ENCODE data around the gene AHI1. TPM values are rescaled to one million over a fixed set of nuclear protein-coding genes. Genes with fewer than 3 reads are reported as not detected.

Gene AHI1
- total RNA-seq, 8 experiments from 2014 or later: 22.1 to 345 (median 54.1) TPM

DNA sequence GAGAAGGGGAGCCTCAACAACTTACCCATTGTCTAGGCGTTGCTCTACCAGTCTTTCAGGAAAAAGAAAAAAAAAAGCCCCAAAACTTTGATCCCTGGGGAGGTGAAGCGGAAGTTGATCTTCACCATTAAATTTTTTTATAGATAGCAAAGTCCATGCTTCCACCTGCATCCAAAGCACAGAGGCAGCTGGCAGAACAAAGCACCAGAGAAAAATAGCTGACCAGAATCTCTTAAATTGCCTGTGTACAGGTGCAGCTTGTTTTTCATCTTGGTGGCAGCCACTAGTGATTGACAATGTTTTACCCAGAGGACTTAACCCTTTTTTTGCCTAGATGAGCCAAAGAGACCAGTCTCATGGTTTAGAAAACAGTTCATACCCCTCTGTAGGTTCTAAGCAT lies 230.5 kb downstream of the AHI1 start:
- WGBS, 10 experiments: 58 to 86% (median 82%) methylated on average over 1 to 2 of the region's 2 CpGs; no CpG with 5 or more reads in 4 of the 10 experiments
- in situ Hi-C loops (cut with MboI; ENCODE audit: low pct_unique_long_range_greater_than_20kb in 2 of 9, low sequenced_read_pairs in 9 of 9, unreplicated experiment in 9 of 9): no loop called here
- H3K4me1 ChIP-seq (replicated peaks in 1 of 2): no peaks in the 10 kb centered on the region
- ATAC-seq (replicated peaks in 6 of 8): no peak
- no peak overlapping the region for H3K4me3 ChIP-seq
- H3K27ac ChIP-seq: no peak overlapping the region

DNA sequence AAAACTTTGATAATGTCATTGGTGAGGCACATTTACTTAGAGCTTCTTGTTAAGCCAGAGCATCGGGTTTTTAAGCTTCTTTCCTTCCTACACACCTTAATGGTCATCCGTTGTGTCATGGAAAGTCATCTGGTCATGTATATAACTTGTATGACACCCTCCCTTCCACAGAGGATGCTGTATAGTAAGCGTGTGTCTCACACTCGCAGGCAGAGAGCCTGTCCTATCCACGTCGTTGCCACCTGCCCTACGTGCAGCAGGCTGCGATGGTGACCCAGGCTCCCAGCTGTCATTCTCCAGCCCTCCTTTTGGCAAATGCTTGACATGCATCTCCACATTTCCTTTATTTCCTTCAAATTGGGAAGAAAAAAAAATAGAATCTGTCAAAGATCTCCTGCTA lies 230.9 kb downstream of the AHI1 start:
- no peak for ATAC-seq (replicated peaks in 6 of 8)
- 16 to 100% (median 83%) methylated on average over 1 to 8 of the region's 8 CpGs for WGBS, 10 experiments
- in situ Hi-C loops (cut with MboI; ENCODE audit: low pct_unique_long_range_greater_than_20kb in 2 of 9, low sequenced_read_pairs in 9 of 9, unreplicated experiment in 9 of 9): no loop called here
- Histone ChIP-seq H3K4me1 (replicated peaks in 1 of 2) (no peaks in the 10 kb centered on the region), H3K27ac (no peak overlapping the region), H3K4me3 (no peak overlapping the region)

DNA sequence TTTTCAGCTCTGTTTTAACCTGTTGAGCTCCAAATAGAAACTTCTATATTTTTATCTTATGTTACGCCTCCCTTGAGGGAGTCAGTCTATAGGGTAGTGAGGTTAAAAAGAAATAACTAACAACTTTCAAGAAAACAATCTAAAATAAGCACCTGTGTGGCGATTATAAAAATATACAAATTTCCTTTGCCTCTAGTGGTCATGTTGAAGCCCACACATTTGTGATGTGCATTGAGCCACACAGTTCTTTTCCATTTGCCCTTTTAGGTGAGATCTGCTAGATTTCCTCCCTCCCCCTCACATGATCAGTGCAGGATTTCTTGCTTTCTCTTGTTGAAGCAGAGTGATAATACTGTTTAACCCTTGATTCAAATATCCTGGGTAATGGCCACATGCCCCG lies 232.3 kb downstream of the AHI1 start:
- 40 to 100% (median 94%) methylated on average over 1 to 3 of the region's 3 CpGs; no CpG with 5 or more reads in 1 of the 10 experiments for WGBS, 10 experiments
- Histone ChIP-seq H3K4me1 (replicated peaks in 1 of 2) (no peaks in the 10 kb centered on the region), H3K4me3 (no peak overlapping the region), H3K27ac (no peak overlapping the region)
- in situ Hi-C loops (cut with MboI; ENCODE audit: low pct_unique_long_range_greater_than_20kb in 2 of 9, low sequenced_read_pairs in 9 of 9, unreplicated experiment in 9 of 9): no loop called here
- ATAC-seq (replicated peaks in 6 of 8): no peak

DNA sequence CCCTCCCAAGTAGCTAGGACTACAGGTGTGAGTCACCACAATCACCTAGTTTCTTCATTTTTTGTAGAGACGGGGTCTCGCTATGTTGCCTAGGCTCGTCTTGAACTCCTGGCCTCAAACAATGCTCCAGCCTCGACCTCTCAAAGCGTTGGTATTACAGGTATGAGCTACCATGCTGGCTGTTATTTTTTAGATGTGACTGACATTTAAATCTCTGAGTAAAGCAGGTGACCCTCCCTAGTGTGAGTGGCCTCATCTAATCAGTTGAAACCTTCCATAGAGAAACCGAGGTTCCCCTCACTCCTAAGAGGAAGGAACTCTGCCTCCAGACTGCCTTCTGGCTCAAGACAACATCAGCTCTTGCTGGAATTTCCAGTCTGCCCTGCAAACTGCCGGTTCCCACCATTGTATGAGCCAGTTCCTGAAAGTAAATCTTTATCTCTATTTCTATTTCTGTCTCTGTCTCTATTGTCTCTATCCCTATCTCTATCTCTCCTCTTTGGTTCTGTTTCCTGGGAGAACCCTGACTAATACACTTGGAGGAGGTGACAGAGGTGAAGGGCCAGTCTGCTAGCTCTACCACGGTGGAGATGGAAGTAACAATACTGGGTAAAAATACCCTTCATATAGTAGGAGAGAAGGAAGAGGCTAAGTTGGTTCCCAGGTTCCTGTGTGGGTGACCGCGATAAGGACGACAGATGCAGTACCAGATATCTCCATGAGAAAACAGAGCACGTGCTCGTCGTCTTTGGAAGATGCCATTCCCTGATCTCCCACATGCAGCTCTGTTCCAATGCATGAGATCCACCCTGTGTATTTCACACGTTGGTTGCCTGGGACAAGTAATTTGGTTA lies 235.4 kb downstream of the AHI1 start:
- in situ Hi-C loops (cut with MboI; ENCODE audit: low pct_unique_long_range_greater_than_20kb in 2 of 9, low sequenced_read_pairs in 9 of 9, unreplicated experiment in 9 of 9): no loop called here
- WGBS, 10 experiments: 29 to 96% (median 82%) methylated on average over 4 to 12 of the region's 15 CpGs
- Histone ChIP-seq H3K4me1 (replicated peaks in 1 of 2) (no peaks in the 10 kb centered on the region), H3K27ac (no peak overlapping the region), H3K4me3 (no peak overlapping the region)
- no peak for ATAC-seq (replicated peaks in 6 of 8)

DNA sequence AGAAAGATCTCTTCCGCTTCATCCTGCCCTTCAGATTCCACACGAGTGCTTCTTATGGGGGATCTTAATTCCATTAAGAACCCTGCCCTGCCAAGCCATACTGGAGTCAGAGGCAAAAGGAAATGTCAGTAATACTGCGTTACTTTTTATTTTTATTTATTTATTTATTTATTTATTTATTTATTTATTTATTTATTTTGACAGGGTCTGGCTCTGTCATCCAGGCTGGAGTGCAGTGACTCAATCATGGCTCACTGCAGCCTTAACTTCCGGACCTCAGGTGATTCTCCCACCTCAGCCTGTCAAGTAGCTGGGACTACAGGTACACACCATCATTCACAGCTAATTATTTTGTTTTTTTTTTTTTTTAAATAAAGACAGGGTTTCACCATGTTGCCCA lies 236.9 kb downstream of the AHI1 start:
- Histone ChIP-seq H3K27ac (no peak overlapping the region), H3K4me3 (no peak overlapping the region), H3K4me1 (replicated peaks in 1 of 2) (no peaks in the 10 kb centered on the region)
- 40 to 96% (median 87%) methylated on average over 1 to 4 of the region's 4 CpGs; no CpG with 5 or more reads in 3 of the 10 experiments for WGBS, 10 experiments
- no peak for ATAC-seq (replicated peaks in 6 of 8)
- in situ Hi-C loops (cut with MboI; ENCODE audit: low pct_unique_long_range_greater_than_20kb in 2 of 9, low sequenced_read_pairs in 9 of 9, unreplicated experiment in 9 of 9): no loop called here

DNA sequence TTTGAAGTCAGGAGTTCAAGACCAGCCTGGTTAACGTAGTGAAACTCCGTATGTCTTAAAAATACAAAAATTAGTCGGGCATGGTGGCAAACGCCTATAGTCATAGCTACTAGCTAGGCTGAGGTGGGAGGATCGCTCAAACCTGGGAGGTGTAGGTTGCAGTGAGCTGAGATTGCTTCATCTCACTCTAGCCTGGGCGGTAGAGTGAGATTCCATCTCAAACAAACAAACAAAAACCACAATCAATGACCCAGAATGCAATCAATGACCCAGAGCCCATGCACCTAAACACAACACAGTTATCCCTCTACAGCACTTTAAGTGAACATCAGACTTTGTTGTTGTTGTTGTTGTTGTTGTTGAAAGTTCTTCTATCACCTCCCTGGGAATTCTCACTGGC lies 238.6 kb downstream of the AHI1 start:
- ATAC-seq (replicated peaks in 6 of 8): no peak
- 40 to 100% (median 79%) methylated on average over 1 to 6 of the region's 6 CpGs for WGBS, 10 experiments

DNA sequence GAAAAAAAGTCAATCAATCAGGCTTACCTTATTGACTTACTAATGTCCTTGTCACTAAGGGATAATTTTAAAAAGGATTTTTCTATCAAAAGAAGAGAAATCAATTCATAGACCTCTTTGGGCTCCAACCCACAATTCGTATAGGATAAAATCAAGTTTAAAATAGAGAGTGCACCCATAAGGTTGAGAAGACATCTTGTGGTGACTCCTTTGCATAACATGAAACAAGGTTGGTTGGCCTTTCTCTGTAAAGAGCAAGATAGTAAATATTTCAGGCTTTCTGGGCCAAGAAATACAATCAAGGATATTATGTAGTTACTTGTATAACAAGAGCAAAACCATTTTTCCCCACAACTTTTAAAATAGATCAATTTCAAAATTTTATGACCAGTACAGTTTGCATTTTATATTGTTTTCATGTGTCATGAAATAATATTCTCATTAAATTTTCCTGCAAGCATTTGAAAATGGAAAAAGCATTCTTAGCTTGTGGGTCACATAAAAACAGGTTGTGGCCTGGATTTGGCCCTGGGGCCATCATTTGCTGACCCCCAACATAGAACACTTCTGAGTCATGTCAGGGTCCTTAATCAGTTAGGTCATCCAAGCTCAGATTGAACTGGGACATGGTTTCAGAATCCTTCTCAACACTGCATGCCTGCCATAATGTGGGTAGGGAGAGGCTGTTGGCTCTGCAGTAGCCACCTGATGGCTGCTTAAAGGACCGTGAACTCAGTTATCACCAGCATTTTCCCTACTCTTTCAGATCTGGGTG lies 239.7 kb downstream of the AHI1 start:
- WGBS, 10 experiments: 10 to 100% (median 60%) methylated on average over 1 to 2 of the region's 2 CpGs; no CpG with 5 or more reads in 1 of the 10 experiments
- ATAC-seq (replicated peaks in 6 of 8): no peak
- no peak overlapping the region for H3K4me3 ChIP-seq
- no peaks in the 10 kb centered on the region for H3K4me1 ChIP-seq (replicated peaks in 1 of 2)
- in situ Hi-C loops (cut with MboI; ENCODE audit: low pct_unique_long_range_greater_than_20kb in 2 of 9, low sequenced_read_pairs in 9 of 9, unreplicated experiment in 9 of 9): no loop called here
- no peak overlapping the region for H3K27ac ChIP-seq

More for the DNA sequence above, 238.6 kb downstream of the AHI1 start:
- no peak overlapping the region for H3K4me3 ChIP-seq
- no peaks in the 10 kb centered on the region for H3K4me1 ChIP-seq (replicated peaks in 1 of 2)
- H3K27ac ChIP-seq: no peak overlapping the region
- in situ Hi-C loops (cut with MboI; ENCODE audit: low pct_unique_long_range_greater_than_20kb in 2 of 9, low sequenced_read_pairs in 9 of 9, unreplicated experiment in 9 of 9): no loop called here

DNA sequence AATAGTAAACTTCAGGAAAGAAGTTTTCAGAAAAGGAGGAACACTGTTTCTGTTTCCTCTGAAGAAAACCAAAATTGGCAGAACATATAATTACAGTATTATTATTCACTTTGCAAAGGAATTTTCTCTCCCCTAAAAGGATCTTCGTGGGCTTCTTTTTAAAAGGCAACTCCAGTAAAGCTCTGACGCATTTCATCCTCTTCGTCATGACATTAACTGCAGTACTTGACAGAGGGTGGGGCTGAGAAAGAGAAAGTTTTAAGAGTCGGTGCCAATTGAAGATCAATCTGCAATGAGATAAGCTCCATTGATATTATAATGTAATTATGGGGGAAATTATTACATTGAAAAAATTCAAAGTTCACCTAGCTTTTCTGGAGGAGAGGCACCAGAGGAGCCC lies 240.7 kb downstream of the AHI1 start:
- no peak overlapping the region for H3K27ac ChIP-seq
- no peak for ATAC-seq (replicated peaks in 6 of 8)
- in situ Hi-C loops (cut with MboI; ENCODE audit: low pct_unique_long_range_greater_than_20kb in 2 of 9, low sequenced_read_pairs in 9 of 9, unreplicated experiment in 9 of 9): no loop called here
- H3K4me3 ChIP-seq: no peak overlapping the region
- 25 to 88% (median 53%) methylated on average over 2 to 4 of the region's 4 CpGs for WGBS, 10 experiments
- H3K4me1 ChIP-seq (replicated peaks in 1 of 2): no peaks in the 10 kb centered on the region

DNA sequence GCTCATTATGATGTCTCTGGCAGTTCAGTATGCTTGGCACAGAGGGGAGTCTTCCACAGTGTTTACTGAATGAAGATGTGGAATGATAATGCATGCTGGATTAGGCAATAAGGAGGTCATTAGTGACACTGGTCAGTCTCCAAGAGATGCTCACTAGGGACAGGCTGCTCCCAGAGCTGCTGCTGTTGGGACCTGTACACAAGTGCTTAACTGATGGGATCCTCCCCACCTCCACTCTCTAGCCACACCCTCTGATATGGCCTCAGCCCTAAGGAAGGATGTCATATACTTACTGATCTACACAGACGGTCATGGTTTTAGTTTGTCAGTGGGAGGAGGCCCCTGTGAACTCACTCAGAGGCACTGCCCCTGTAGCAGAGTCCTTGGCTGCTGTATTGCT lies 243.1 kb downstream of the AHI1 start:
- peak in 1 of 8 experiments; percentile 59 for ATAC-seq (replicated peaks in 6 of 8)

DNA sequence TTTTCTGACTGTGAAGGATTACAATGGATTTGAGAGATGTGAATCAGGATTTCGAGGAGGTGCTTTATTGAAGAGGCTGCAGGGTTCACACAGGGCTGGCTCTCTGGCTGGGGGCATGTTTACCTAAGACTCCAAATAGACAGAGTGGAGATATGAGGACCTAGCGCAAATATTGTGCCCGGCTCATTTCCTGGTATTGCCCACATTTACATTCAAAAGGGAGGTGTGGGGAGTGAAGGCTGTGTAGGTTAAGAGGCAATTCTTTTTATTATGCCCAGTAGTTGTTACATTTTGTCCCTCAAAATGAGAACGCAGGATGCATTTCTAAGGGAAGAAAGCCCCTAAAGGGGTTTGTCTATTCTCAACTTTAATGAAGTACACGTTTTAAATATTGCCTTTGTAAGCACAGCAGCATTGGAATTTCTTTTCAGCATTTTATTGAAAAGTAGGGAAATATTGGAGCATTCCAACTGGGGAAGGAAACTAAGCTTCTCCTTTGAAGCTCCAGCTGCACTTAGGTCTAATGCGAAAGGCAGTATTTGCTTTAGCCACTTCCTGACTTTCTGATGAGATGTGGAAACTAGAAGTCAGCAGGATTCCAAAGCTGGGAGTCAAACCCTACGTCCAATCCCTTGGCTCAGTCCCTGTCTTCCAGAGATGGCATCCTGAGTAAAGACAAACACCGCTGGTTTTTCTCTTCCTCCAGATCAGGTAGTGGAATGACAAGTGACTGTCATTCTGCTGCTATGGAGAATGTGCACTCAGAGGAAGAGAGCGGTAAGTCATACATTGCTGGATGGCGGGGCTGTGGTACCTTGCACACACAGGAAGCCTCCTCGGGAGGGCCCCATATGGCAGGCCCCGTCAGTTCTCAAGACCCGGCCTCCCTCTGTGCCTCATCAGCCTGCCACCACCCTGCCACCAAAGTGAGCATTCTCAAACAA lies 245.8 kb downstream of the AHI1 start:
- H3K4me3 ChIP-seq: no peak overlapping the region
- peaks cover 13 to 14% of the 10 kb centered on the region in 2 donors for H3K4me1 ChIP-seq (replicated peaks in 1 of 2)
- 0 to 100% (median 50%) methylated on average over 1 to 6 of the region's 13 CpGs; no CpG with 5 or more reads in 1 of the 10 experiments for WGBS, 10 experiments
- peak overlapping the region in 1 of 2 donors; percentile 6 for H3K27ac ChIP-seq
- ATAC-seq (replicated peaks in 6 of 8): peak in 6 of 8 experiments; percentile 26 to 72 (median 50)
- in situ Hi-C loops (cut with MboI; ENCODE audit: low pct_unique_long_range_greater_than_20kb in 2 of 9, low sequenced_read_pairs in 9 of 9, unreplicated experiment in 9 of 9): no loop called here

More for the DNA sequence above, 243.1 kb downstream of the AHI1 start:
- 40 to 100% (median 100%) methylated on average over 1 of the region's 1 CpG; no CpG with 5 or more reads in 7 of the 10 experiments for WGBS, 10 experiments
- H3K4me1 ChIP-seq (replicated peaks in 1 of 2): peaks cover 13 to 14% of the 10 kb centered on the region in 2 donors
- H3K27ac ChIP-seq: no peak overlapping the region
- in situ Hi-C loops (cut with MboI; ENCODE audit: low pct_unique_long_range_greater_than_20kb in 2 of 9, low sequenced_read_pairs in 9 of 9, unreplicated experiment in 9 of 9): no loop called here
- no peak overlapping the region for H3K4me3 ChIP-seq

DNA sequence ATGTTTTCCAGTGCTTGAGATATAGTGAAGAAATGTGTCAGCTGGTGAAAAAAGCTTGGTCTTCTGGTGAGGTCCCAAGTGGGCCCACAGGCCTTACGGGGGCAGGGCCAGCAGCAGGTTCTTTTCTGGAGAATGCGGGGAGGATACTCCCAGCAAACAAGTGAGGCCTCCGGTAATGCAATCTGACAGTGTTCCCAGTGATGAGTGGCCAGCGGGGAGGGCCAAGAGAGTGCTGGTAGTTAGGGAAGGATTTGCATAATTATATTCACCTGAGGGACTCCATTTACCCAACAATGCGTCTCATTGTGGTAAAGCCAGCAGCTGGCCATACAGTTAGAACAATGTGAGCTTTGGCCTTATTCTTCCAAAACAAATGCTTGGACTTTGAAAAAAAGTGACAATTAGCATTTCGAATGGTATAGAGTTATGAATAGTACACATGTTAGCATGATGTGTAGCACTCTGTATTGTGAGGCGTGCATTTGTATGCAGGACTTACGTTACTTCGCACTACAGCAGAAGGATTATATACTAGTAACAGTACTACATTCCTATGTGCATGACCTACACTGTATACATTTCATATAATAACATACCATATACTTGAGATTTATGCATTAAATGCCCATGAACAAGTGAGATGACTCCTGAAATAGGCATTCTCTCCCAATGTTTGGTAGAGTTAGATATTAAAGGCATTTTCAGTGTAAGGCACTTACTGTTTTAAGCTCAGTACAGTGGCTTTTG lies 246.6 kb downstream of the AHI1 start:
- Histone ChIP-seq H3K4me3 (no peak overlapping the region), H3K27ac (peak overlapping the region; percentile 6 to 54), H3K4me1 (replicated peaks in 1 of 2) (peaks cover 13 to 14% of the 10 kb centered on the region in 2 donors)
- peak in 6 of 8 experiments; percentile 50 to 87 (median 78) for ATAC-seq (replicated peaks in 6 of 8)
- in situ Hi-C loops (cut with MboI; ENCODE audit: low pct_unique_long_range_greater_than_20kb in 2 of 9, low sequenced_read_pairs in 9 of 9, unreplicated experiment in 9 of 9): no loop called here
- WGBS, 10 experiments: 20 to 89% (median 54%) methylated on average over 1 to 8 of the region's 9 CpGs; no CpG with 5 or more reads in 2 of the 10 experiments

DNA sequence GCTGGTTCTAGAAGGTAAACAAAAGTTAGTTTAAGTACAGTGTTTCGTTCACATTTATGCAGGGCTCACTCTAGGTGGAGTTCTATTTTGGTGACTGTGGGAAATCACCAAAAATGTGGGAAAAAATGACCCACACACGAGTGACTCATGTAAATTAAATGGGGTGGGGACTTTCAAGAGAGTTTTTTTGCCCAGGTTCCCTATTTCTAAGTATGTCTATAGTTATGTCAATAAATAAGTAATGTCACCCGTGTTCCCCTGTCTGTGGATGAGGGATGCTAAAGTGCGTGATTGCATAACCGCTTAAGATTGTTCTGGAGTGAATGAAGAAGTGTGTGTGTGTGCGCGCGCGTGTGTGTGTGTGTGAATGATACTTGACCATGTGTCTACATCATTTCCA lies 247.3 kb downstream of the AHI1 start:
- Histone ChIP-seq H3K4me1 (replicated peaks in 1 of 2) (peaks cover 13 to 14% of the 10 kb centered on the region in 2 donors), H3K4me3 (no peak overlapping the region), H3K27ac (peak overlapping the region in 1 of 2 donors; percentile 54)
- 62 to 94% (median 83%) methylated on average over 3 to 9 of the region's 9 CpGs; no CpG with 5 or more reads in 2 of the 10 experiments for WGBS, 10 experiments
- in situ Hi-C loops (cut with MboI; ENCODE audit: low pct_unique_long_range_greater_than_20kb in 2 of 9, low sequenced_read_pairs in 9 of 9, unreplicated experiment in 9 of 9): no loop called here
- ATAC-seq (replicated peaks in 6 of 8): no peak
